Measurements from ENCODE around the gene TYW5.

GRCh38 chr2:199943373-199943772 is 11.9 kb downstream of the TYW5 start:
- TF ChIP-seq CTCF (IDR thresholded peaks at IDR 0.05) (no peak), TAF1 (IDR thresholded peaks at IDR 0.05; ENCODE audit: borderline replicate concordance, low read depth, low read length) (no peak), RCOR1 (IDR thresholded peaks at IDR 0.05; ENCODE audit: low read length) (no peak), EP300 (IDR thresholded peaks at IDR 0.05; ENCODE audit: borderline replicate concordance in 1 of 2, low read depth in 1 of 2, low read length in 1 of 2) (no peak), RFX5 (IDR thresholded peaks at IDR 0.05; ENCODE audit: low read length) (no peak), TCF12 (IDR thresholded peaks at IDR 0.05) (no peak), JUND (IDR thresholded peaks at IDR 0.05) (no peak), YY1 (IDR thresholded peaks at IDR 0.05; ENCODE audit: low read depth) (no peak), PBX3 (IDR thresholded peaks at IDR 0.05) (no peak), EZH2phosphoT487 (IDR thresholded peaks at IDR 0.05; ENCODE audit: borderline replicate concordance, low read depth) (no peak), GABPA (IDR thresholded peaks at IDR 0.05; ENCODE audit: low read depth) (no peak), TEAD4 (IDR thresholded peaks at IDR 0.05; ENCODE audit: borderline replicate concordance, insufficient read depth) (no peak), GATA2 (CRISPR knock-in tag; IDR thresholded peaks at IDR 0.05) (no peak), RAD21 (IDR thresholded peaks at IDR 0.05; ENCODE audit: low read length) (no peak)
